GM12874 (cell line): ENCODE data around the gene DSE.

Source experiments
- CTCF ChIP-seq: IDR thresholded peaks from 2 replicates; pipeline ENCODE4 v1.5.1; 2011; ENCODE audit warnings: low read depth, mild to moderate bottlenecking, control low read depth, low read length, moderate library complexity; ENCODE audit not compliant: insufficient read depth

DSE gene

GRCh38 chr6:116332096-116332495 lies 38.7 kb upstream of the DSE start:
- no peak for TF ChIP-seq CTCF

- no peak for TF ChIP-seq CTCF
Measured at GRCh38 chr6:116335612-116336215, 35.0 kb upstream of the DSE start.

GRCh38 chr6:116338943-116339342 lies 31.8 kb upstream of the DSE start:
- no peak for TF ChIP-seq CTCF

GRCh38 chr6:116349216-116349615 lies 21.5 kb upstream of the DSE start:
- TF ChIP-seq CTCF = no peak

GRCh38 chr6:116351101-116351500 lies 19.6 kb upstream of the DSE start:
- TF ChIP-seq CTCF = no peak

GRCh38 chr6:116352515-116353471 lies 18.0 kb upstream of the DSE start:
- TF ChIP-seq CTCF = no peak

GRCh38 chr6:116354236-116354635 lies 16.5 kb upstream of the DSE start:
- no peak for TF ChIP-seq CTCF
